Hematopoietic multipotent progenitor cell treated with erythropoietin and hydrocortisone succinate and interleukin-3 and kit ligand, for 8 days (in vitro differentiated cells): ENCODE measurements around the gene ELOF1.

Experiments
- DNase-seq: peaks from one replicate; pipeline ENCODE4 v3.0.0-alpha.2; 2015

ELOF1 gene

DNA sequence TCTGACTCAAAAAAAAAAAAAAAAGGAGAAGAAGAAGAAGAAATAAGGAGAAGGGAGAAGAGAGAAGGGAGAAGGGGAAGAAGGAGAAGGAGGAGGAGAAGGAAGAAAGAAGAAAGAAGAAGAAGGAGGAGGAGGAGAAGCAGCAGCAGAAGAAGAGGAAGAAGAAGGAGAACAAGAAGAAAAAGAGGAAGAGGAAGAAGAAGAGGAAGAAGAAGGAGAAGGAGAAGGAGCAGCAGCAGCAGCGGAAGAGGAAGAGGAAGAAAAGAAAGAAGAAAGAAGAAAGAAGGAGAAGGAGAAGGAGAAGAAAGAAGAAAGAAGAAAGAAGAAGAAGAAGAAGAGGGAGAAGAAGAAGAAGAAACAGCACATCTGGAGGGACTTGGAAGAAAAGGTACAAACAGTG lies 24.5 kb downstream of the ELOF1 start:
- DNase-seq: no peak

DNA sequence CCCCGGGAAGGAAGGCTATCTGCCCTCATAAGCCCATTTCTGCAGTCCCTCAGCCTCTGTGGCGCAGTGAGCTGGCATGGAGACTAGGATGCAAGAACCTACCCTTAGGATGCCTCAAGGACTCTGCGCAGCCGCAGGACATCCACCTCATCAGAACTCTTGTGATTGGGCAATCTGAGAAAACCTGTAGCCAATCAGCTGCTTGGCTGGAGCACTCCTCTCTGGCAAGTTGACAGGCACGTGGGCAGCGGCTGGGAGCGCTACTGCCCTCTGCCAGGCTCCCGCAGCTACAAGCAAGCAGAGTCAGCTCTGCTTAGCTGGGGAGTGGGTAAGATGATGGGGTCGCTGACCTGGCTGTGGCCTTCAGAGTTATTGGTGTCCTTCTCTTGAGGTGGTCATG lies 28.6 kb downstream of the ELOF1 start:
- peak; percentile 96 for DNase-seq

DNA sequence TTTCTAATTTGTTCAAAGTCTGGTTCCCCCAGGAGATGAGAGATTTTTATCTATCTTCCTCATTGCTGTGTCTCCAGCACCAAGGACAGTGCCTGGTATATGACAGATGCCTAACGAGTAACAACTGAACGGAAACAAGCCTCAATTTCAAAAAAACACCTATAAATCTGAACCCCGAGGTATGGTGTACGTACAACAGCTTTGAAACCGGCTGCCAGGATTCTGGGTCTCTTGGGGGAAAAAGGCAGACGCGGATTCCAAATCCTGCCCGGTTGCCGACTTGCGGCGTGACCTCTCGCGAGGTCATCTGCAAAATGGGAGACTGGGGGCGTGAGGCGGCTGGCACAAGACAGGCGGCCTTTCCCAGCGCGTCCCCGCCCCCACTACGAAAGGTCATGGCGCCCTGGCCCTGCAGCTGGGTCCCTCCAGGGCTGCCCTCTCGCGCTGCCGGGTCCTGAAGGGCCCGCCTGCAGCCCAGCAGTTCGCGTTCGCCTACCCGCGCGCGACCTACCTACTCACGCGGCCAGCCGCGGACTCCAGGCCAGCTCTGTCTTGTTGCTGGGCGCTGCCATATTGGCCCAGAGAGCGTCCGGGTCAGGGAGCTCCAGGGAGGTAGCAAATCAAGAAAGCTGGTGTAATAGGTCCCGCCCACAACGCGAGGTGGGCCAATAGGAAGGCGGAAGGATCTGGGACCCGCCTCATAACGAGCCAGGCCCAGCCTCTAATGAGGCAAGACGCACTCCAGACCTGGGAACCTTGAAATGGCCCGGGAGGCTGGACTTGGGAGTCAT lies 30.3 kb downstream of the ELOF1 start, which contains the start of gene ECSIT:
Gene ECSIT, minus strand, starts transcription at position 584 of the 791 bp plus-strand sequence. CDS start 9,964 bp downstream, outside the sequence.
- peak; percentile 99 for DNase-seq

DNA sequence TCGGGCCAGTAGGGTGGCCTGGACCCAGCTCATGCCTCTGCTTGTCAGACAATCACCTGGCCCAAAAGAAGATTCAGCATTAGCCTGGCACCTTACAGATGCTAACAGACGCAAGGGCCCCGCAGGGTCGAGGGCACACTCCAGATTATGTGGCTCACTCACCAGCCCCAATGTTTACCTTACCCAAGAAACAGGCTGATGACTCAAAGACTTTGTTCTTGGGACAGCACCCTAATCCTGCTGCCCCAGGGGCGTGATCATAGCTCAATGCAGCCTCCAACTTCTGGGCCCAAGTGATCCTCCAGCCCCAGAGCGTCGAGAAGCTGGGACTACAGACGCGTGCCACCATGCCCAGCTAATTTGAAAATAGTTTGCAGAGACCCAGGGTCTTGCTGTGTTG lies 39.9 kb downstream of the ELOF1 start:
- DNase-seq: no peak

DNA sequence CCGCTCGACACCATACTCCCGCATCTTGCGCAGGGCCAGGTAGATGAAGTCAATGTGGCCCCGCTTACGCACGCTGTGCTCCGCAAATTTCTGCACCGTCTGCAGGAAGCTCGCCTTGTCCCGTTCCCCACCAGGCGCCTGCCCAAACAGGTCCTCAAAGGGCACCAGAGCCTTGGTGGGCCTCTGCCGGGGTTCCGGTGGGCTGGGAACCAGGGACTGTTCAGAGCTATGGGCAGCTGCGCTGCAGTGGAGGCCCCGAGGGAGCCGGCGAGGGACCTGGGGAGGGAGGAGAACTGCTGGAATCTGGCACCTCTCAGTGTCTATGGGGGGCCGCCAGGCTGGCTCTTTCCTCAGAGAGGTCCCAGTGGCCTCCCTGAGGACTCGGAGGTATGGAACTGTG lies 45.1 kb downstream of the ELOF1 start:
- no peak for DNase-seq

DNA sequence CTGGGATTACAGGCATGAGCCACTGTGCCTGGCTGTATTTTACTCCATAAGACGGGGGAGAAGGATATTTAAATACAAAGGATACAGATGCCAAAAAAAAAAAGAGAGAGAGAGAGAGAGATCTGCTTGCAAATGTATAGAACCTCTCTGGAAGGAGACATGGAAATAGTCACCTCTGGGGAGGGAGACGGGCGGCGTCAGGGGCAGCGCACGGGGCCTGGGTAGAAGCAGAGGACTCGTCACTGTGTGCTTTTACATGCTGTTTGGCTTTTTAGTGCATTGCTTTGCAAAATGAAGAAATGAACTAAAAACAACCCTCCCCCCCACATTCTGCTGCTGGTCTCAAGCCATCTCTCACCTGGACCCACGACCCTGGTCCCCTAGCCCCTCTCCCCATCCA lies 48.6 kb downstream of the ELOF1 start:
- DNase-seq: no peak

DNA sequence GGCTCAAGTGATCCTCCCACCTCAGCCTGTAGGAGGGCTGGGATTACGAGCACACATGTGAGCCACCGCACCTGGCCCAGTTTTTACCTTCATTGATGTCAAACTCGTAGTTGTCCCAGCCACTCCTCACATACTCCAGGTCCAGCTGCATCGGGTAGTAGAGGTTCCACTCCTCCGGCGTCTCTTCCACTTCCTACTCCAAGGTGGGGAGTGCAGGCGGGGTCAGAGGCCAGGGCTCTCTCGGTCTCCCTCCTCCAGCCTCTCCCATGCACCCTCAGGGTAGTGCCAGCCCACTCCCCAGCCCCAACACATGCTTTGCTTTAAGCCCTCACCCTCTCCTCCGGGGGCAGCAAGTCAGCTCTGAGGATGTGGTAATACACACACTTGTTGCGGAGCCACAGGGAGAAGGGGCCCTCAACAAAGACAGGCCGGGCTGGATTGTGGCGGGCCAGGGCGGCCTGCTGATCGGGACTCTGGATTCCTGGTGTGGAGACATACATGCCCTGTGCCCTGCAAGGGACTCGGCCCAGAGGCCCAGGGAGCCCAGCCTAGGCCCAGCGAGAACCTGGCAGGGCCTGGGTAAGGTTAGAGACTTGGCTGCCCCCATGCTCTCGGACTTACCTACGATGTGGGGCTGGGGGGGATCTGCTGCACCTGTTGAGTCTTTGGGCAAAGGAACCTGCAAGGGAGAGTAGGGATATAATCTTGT lies 51.5 kb downstream of the ELOF1 start:
- DNase-seq: no peak

DNA sequence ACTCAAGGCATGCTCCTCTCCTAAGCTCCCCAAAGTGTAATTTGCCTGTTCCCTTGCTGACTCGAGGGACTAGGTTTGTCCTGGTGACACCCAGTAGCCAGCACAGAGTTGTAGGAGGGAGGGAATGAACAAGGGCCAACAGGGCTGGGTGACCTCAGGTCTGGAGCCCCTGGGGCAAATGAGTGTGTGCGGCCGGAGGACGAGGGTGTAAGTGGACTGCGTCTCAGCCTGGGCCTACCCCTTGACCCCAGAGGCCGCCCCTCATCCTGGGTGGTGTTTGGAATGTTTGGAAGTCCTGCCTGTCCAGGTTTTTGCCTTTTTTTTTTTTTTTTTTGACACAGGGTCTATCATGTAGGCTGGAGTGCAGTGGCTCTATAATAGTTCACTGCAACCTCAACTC lies 52.1 kb downstream of the ELOF1 start:
- no peak for DNase-seq

DNA sequence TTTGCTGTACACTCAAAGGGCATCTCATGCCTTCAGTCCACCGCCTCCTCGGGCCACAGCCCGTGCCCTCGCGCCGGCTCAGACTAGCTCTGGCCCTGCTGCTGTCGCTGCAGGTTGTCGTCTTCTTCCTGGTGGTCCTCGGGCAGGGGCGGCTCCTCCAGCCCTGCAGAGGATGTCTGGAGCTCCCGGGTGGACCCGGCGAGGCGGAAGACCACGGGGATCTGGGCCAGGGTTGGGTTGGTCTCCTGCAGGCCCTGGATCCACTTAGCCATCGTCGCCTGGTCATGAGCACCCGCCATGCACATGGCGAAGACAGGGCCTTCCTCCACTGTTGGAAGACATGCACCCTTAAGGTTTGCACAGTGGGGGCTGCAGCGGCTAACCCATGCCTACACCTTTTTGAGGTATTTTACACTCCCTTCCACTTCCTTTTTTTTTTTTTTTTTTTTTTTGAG lies 52.9 kb downstream of the ELOF1 start:
- DNase-seq: no peak

DNA sequence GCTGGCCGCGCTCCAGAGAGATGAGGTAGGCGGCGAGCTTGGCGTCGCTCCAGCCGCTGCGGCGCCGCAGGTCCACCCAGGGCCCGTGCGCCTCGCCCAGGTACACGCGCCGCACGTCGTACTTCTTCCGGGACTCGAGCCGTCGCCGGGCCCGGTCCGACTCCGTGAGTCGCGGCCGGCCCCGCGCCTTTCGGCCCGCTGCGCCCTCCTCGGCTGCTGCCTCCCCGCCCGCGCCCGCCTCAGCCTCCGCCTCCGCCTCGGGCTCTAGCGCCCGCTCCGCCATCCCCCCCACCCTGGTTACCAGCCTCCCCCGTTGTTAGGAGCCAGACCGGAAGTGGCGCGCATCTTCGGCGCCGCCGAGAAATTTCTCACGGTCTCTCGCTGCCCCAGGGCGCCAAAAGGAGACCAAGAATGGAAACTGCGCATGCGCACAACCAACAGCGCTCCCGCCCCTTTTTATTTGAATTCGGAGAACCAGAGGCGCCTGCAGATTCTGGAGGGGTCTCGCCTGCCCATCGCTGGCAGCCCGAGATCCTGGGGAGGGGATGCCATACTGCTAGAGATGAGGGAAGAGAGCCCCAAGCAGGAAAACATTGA lies 53.4 kb downstream of the ELOF1 start, which contains the start of gene ZNF653:
Gene ZNF653, minus strand, starts transcription at position 336 of the 597 bp plus-strand sequence. Its CDS starts 53 bp downstream, at position 283.
- peak; percentile 97 for DNase-seq

DNA sequence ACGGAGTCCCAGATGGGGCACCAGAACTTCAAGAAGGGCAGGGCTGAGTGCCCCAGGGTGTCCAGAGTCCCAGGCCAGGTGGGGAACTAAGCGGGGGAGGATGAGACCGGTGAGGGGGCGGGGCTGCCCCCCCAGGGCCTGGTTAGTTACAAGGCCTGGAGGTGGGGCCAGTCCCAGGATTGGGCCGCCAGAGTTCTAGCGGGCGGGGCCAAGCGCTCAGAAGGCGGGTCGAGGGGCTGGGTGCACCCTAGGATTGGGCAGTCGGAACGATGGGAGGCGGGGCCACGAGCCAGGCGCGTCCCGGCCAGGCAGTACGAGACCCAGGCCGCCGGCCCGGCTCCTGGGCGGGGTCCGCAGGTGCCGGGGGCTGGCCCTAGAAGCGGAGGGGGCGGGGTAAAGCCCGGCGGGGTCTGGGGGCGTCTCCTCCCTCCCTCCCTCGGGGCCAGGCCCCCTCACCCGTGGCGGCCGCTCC lies 54.0 kb downstream of the ELOF1 start:
- peak; percentile 95 for DNase-seq

DNA sequence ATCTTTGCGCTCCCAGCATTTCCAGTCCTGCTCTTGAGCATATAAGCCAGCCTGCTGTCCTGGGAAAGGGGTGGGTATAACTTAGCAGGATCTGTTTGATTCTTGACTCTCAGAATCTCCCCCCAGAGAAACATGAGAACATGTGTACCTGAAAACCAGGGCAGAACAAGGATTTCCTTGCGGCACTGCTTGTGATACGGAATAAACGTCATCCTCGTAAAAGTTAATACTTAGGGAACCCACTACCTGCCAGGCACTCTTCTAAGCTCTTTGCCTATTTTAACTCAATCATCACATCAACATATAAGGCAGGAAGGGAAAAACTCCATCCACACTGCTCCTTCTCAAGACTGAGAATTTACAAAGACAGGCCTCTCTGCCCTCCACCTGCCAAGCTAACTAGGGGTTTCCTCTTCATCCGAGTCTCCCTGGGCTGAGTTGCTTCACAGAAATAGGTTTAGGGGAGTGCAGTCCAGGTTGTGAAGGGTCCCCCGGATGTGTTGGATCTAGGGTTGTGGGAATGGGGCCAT lies 54.5 kb downstream of the ELOF1 start:
- no peak for DNase-seq
